SU-DHL-6 (cell line): ENCODE measurements around the gene HK2.

Source experiments
- H2AFZ ChIP-seq: fragments of 200-600 bp; sonication (generic); 2 replicates; pipeline ENCODE4 v1.6.1; 2014; ENCODE audit warnings: low read depth, mild to moderate bottlenecking, moderate library complexity, mixed read lengths, antibody characterized with exemption, low read length; ENCODE audit not compliant: severe bottlenecking
- H3F3A ChIP-seq: fragments of 200-600 bp; shearing (Covaris generic); 2 replicates; pipeline ENCODE4 v1.6.0; 2016; ENCODE audit warnings: antibody characterized with exemption, mild to moderate bottlenecking; ENCODE audit not compliant: insufficient read depth
- H3K27ac ChIP-seq: fragments of 200-600 bp; sonication (generic); 2 replicates; pipeline ENCODE4 v1.5.1; 2016; ENCODE audit warnings: low read depth, mild to moderate bottlenecking, low read length, moderate library complexity, mixed read lengths
- H3K27me3 ChIP-seq: fragments of 200-600 bp; sonication (generic), shearing (Covaris generic); 2 replicates; pipeline ENCODE4 v1.6.0; 2014; ENCODE audit warnings: mild to moderate bottlenecking, low read length
- H3K36me3 ChIP-seq: fragments of 200-600 bp; sonication (generic); 2 replicates; pipeline ENCODE4 v1.6.1; 2014; ENCODE audit warnings: mild to moderate bottlenecking, low read length, mixed read lengths
- H3K4me2 ChIP-seq: fragments of 300-600, 200-600 bp; shearing (Covaris generic), sonication (generic); 2 replicates; pipeline ENCODE4 v1.6.0; 2014; ENCODE audit warnings: low read length, low read depth, mild to moderate bottlenecking; ENCODE audit not compliant: poor library complexity, severe bottlenecking
- H3K4me3 ChIP-seq: fragments of 200-600 bp; sonication (generic); 2 replicates; pipeline ENCODE4 v1.5.1; 2014; ENCODE audit warnings: antibody characterized with exemption, low read length, mild to moderate bottlenecking, mixed read lengths; ENCODE audit not compliant: insufficient read depth, poor library complexity, severe bottlenecking
- H3K79me2 ChIP-seq: fragments of 200-600 bp; sonication (generic); 2 replicates; pipeline ENCODE4 v1.6.1; 2014; ENCODE audit warnings: mild to moderate bottlenecking, low read length, moderate library complexity; ENCODE audit not compliant: insufficient read depth
- H3K9ac ChIP-seq: fragments of 200-600 bp; sonication (generic); 2 replicates; pipeline ENCODE4 v1.7.0; 2014; ENCODE audit warnings: mild to moderate bottlenecking, low read length
- H3K9me2 ChIP-seq: fragments of 200-600 bp; sonication (generic); replicated peaks from 2 replicates; pipeline ENCODE4 v1.6.1; 2014; ENCODE audit warnings: low read length; ENCODE audit not compliant: insufficient read depth
- H3K9me3 ChIP-seq: fragments of 200-600 bp; sonication (generic); 2 replicates; pipeline ENCODE4 v1.6.1; 2014; ENCODE audit warnings: low read length, mixed read lengths; ENCODE audit not compliant: insufficient read depth
- H4K20me1 ChIP-seq: fragments of 200-600 bp; sonication (generic); 2 replicates; pipeline ENCODE4 v1.6.1; 2014; ENCODE audit warnings: low read depth, mild to moderate bottlenecking, antibody characterized with exemption, low read length, moderate library complexity, mixed read lengths
- CTCF ChIP-seq: fragments of 200-600 bp; sonication (generic); IDR thresholded peaks from one replicate; pipeline ENCODE4 v1.5.1; 2017; ENCODE audit warnings: antibody characterized with exemption, mild to moderate bottlenecking, low read length, moderate library complexity; ENCODE audit not compliant: insufficient read depth, poor library complexity, severe bottlenecking
- EZH2phosphoT487 ChIP-seq: fragments of 200-600 bp; sonication (generic), shearing (Covaris generic); conservative IDR thresholded peaks from 2 replicates; pipeline ENCODE4 v1.6.1; 2018; ENCODE audit warnings: mild to moderate bottlenecking, antibody characterized with exemption, low read length, moderate library complexity, mixed read lengths

Gene HK2

GRCh38 chr2:74887960-74888700 is 54.2 kb downstream of the HK2 start:
- Histone ChIP-seq H3K36me3 (peaks cover 19% of the 10 kb centered on the region; the same call in 1 of the 2 replicates), H3F3A (no peaks in the 10 kb centered on the region), H3K79me2 (no peaks in the 10 kb centered on the region), H3K27me3 (no peaks in the 10 kb centered on the region), H2AFZ (no peak overlapping the region), H3K9me3 (no peaks in the 10 kb centered on the region), H3K4me3 (no peak overlapping the region), H3K9ac (no peak overlapping the region), H4K20me1 (no peaks in the 10 kb centered on the region), H3K27ac (no peak overlapping the region), H3K9me2 (no peaks in the 10 kb centered on the region), H3K4me2 (no peak overlapping the region)
- TF ChIP-seq CTCF, result no peak
- TF ChIP-seq EZH2phosphoT487, result no peak

GRCh38 chr2:74889159-74889558 is 55.2 kb downstream of the HK2 start:
- Histone ChIP-seq H3K79me2 (no peaks in the 10 kb centered on the region), H3K4me2 (no peak overlapping the region), H3K9me2 (no peaks in the 10 kb centered on the region), H3F3A (no peaks in the 10 kb centered on the region), H3K36me3 (peaks cover 15% of the 10 kb centered on the region; the same call in 1 of the 2 replicates), H3K9ac (no peak overlapping the region), H3K27ac (no peak overlapping the region), H4K20me1 (no peaks in the 10 kb centered on the region), H3K27me3 (no peaks in the 10 kb centered on the region), H3K4me3 (no peak overlapping the region), H3K9me3 (no peaks in the 10 kb centered on the region), H2AFZ (no peak overlapping the region)
- TF ChIP-seq EZH2phosphoT487, result no peak
- no peak for TF ChIP-seq CTCF

GRCh38 chr2:74890711-74891110 is 56.8 kb downstream of the HK2 start:
- no peaks in the 10 kb centered on the region for H3F3A ChIP-seq
- H3K27ac ChIP-seq, result no peak overlapping the region
- no peaks in the 10 kb centered on the region for H3K27me3 ChIP-seq
- TF ChIP-seq EZH2phosphoT487 (no peak), CTCF (no peak)
- no peak overlapping the region for H2AFZ ChIP-seq
- no peaks in the 10 kb centered on the region for H3K9me2 ChIP-seq
- H3K9me3 ChIP-seq, result no peaks in the 10 kb centered on the region
- H3K79me2 ChIP-seq, result no peaks in the 10 kb centered on the region
- peaks cover 15% of the 10 kb centered on the region; the same call in 1 of the 2 replicates for H3K36me3 ChIP-seq
- H3K4me3 ChIP-seq, result no peak overlapping the region
- H3K4me2 ChIP-seq, result no peak overlapping the region
- H4K20me1 ChIP-seq, result no peaks in the 10 kb centered on the region
- no peak overlapping the region for H3K9ac ChIP-seq
